ENCODE data around the gene CFAP74. TPM values are rescaled to one million over a fixed set of nuclear protein-coding genes. Genes with fewer than 3 reads are reported as not detected.

Gene CFAP74
- total and polyA plus RNA-seq, 2 of the 13 experiments (the other 11 are each of a cell fraction or from before 2014, with no cell fraction given): 0.27 to 0.62 TPM

DNA sequence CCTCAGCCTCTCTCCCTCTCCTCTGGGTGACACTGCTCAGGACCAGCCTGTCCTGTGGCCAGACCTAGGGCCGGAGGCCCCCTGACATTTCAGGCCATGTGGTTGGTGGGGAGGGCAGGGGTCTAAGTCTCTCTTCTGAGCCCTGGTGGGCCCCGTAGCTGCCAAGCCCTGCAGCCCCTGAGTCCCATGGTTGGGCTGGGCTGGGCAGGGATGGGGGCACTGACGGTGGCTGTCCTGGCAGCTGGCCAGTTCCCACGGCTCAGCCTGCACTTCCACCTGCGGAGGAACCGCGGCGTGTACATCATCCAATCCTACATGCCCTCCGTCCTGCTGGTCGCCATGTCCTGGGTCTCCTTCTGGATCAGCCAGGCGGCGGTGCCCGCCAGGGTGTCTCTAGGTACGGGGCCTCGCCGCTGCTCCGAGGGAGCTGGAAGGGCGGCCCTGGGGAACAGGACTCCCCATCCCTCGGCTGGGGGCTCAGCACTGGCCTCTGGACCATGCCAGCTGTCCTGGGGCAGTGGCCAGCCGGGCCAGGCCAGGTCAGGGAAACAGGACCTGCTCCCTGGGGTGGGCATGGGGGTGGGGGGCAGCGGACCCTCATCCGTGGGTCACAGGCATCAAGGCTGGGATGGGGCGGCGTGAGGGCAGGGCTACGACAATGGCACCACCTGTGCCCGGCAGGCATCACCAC is 25.4 kb upstream of the CFAP74 start:
- H3K9me3 ChIP-seq (ENCODE audit: low read length): no peaks in the 10 kb centered on the region
- in situ Hi-C loops (cut with HindIII; ENCODE audit: extremely low pct_ligation_motif_present, low pct_unique_long_range_greater_than_20kb): no loop called here
- ATAC-seq (no peak), FAIRE-seq (no peak), DNase-seq (ENCODE audit: low spot score) (no peak)
- intact Hi-C loops (cut with micrococcal nuclease; ENCODE audit: unreplicated experiment): no loop called here
- H2AFZ ChIP-seq (ENCODE audit: low read length): no peak overlapping the region
- 90% methylated on average over 7 of the region's 26 CpGs for WGBS (ENCODE audit: low lambda C conversion rate)
- peaks cover 16% of the 10 kb centered on the region; the same call in 1 of the 2 replicates for H3K4me1 ChIP-seq (ENCODE audit: insufficient read depth, low read length)
- no peak overlapping the region for H3K27ac ChIP-seq (ENCODE audit: extremely low read length, insufficient read depth, low read length)
- no peak overlapping the region for H3K4me3 ChIP-seq (replicated peaks in 1 of 3; ENCODE audit: insufficient read depth in 1 of 3, low read depth in 2 of 3, low read length in 3 of 3)
- no peak overlapping the region for H3K4me2 ChIP-seq (ENCODE audit: low read depth, low read length)
- H3K79me2 ChIP-seq (ENCODE audit: insufficient read depth, low read length): no peaks in the 10 kb centered on the region
- no TSS peak for BruUV-seq (replicated peaks)
- ChIA-PET POLR2A (no interaction called here), CTCF (ENCODE audit: low intra/inter-chr PET ratio, low total read pairs) (no interaction called here)
- H3K27me3 ChIP-seq (ENCODE audit: control insufficient read depth in 1 of 2, insufficient read depth in 2 of 2, low read length in 2 of 2): peaks cover 29 to 90% of the 10 kb centered on the region in 2 experiments
- no peaks in the 10 kb centered on the region for H3K36me3 ChIP-seq (replicated peaks in 1 of 2; ENCODE audit: control insufficient read depth in 1 of 2, insufficient read depth in 2 of 2, low read length in 2 of 2)
- TF ChIP-seq, protein P1, sequence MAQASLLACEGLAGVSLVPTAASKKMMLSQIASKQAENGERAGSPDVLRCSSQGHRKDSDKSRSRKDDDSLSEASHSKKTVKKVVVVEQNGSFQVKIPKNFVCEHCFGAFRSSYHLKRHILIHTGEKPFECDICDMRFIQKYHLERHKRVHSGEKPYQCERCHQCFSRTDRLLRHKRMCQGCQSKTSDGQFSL (CRISPR knock-in tag; IDR thresholded peaks at IDR 0.05): no peak
- TF ChIP-seq, protein P2, sequence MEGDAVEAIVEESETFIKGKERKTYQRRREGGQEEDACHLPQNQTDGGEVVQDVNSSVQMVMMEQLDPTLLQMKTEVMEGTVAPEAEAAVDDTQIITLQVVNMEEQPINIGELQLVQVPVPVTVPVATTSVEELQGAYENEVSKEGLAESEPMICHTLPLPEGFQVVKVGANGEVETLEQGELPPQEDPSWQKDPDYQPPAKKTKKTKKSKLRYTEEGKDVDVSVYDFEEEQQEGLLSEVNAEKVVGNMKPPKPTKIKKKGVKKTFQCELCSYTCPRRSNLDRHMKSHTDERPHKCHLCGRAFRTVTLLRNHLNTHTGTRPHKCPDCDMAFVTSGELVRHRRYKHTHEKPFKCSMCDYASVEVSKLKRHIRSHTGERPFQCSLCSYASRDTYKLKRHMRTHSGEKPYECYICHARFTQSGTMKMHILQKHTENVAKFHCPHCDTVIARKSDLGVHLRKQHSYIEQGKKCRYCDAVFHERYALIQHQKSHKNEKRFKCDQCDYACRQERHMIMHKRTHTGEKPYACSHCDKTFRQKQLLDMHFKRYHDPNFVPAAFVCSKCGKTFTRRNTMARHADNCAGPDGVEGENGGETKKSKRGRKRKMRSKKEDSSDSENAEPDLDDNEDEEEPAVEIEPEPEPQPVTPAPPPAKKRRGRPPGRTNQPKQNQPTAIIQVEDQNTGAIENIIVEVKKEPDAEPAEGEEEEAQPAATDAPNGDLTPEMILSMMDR (CRISPR knock-in tag; IDR thresholded peaks at IDR 0.05): no peak
- no peak for TF ChIP-seq ZBTB21 (CRISPR knock-in tag; IDR thresholded peaks at IDR 0.05)
- TF ChIP-seq SIN3A (IDR thresholded peaks at IDR 0.05; ENCODE audit: borderline replicate concordance, low read depth, low read length): no peak
- no peak for TF ChIP-seq SRY (CRISPR knock-in tag; IDR thresholded peaks at IDR 0.05)
- TF ChIP-seq, protein P3, sequence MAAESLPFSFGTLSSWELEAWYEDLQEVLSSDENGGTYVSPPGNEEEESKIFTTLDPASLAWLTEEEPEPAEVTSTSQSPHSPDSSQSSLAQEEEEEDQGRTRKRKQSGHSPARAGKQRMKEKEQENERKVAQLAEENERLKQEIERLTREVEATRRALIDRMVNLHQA (CRISPR knock-in tag; IDR thresholded peaks at IDR 0.05): no peak
- no peak for TF ChIP-seq SIN3B (IDR thresholded peaks at IDR 0.05; ENCODE audit: low read length)
- TF ChIP-seq PTBP1 (IDR thresholded peaks at IDR 0.05; ENCODE audit: low read depth, low read length, poor library complexity, severe bottlenecking): no peak
- TF ChIP-seq, protein P4, sequence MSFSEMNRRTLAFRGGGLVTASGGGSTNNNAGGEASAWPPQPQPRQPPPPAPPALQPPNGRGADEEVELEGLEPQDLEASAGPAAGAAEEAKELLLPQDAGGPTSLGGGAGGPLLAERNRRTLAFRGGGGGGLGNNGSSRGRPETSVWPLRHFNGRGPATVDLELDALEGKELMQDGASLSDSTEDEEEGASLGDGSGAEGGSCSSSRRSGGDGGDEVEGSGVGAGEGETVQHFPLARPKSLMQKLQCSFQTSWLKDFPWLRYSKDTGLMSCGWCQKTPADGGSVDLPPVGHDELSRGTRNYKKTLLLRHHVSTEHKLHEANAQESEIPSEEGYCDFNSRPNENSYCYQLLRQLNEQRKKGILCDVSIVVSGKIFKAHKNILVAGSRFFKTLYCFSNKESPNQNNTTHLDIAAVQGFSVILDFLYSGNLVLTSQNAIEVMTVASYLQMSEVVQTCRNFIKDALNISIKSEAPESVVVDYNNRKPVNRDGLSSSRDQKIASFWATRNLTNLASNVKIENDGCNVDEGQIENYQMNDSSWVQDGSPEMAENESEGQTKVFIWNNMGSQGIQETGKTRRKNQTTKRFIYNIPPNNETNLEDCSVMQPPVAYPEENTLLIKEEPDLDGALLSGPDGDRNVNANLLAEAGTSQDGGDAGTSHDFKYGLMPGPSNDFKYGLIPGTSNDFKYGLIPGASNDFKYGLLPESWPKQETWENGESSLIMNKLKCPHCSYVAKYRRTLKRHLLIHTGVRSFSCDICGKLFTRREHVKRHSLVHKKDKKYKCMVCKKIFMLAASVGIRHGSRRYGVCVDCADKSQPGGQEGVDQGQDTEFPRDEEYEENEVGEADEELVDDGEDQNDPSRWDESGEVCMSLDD (CRISPR knock-in tag; IDR thresholded peaks at IDR 0.05; ENCODE audit: borderline replicate concordance): no peak
- H4K20me1 ChIP-seq (ENCODE audit: insufficient read depth, low read length): no peaks in the 10 kb centered on the region
- no peak overlapping the region for H3K9ac ChIP-seq (ENCODE audit: insufficient read depth, low read depth, low read length)

Data from HepG2 (cell line).